ENCODE measurements around the gene USP34. TPM values are rescaled to one million over a fixed set of nuclear protein-coding genes. Genes with fewer than 3 reads are reported as not detected.

USP34 gene
- total and polyA plus RNA-seq, 9 of the 15 experiments (the other 6 are each of a cell fraction or from before 2014, with no cell fraction given) = 19.8 to 108 (median 67.8) TPM

DNA sequence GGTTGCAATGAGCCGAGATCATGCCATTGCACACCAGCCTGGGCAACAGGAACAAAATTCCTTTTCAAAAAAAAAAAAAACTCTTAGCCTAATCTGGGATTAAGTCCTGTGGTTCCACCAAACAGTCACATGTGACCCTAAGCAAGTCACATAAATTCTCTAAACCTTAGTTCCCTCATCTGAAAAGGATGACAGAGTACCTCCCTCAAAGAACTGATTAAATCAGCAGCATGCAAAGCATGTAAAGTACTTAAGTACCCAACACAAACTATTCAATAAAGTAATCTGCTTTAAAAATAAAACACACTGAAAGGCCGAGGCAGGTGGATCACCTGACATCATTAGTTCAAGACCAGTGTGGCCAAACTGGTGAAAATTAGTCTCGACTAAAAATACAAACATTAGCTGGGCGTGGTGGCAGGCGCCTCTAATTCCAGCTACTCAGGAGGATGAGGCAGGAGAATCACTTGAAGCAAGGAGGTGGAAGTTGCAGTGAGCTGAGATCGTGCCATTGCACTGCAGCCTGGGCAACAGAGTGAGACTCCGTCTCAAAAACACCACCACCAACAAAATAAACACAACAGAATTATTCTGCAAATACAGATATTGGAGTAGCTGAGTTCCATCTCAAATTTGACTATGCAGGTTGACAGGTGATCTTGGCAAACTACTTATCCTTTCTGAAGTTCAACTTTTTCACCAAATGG is 7.0 kb downstream of the USP34 start (continued):
- TF ChIP-seq SRSF1 (IDR thresholded peaks at IDR 0.05; ENCODE audit: low read depth, low read length) (no peak), SRSF9 (IDR thresholded peaks at IDR 0.05; ENCODE audit: borderline replicate concordance, low read depth, low read length) (no peak), KDM1A (IDR thresholded peaks at IDR 0.05) (no peak), CBFB (CRISPR knock-in tag; IDR thresholded peaks at IDR 0.05) (no peak), FOXK2 (conservative IDR thresholded peaks at IDR 0.05 in 1 of 2, IDR thresholded peaks at IDR 0.05 in 1 of 2; ENCODE audit: low read depth in 2 of 2) (no peak), FOXJ3 (CRISPR knock-in tag; IDR thresholded peaks at IDR 0.05) (no peak), CTBP1 (IDR thresholded peaks at IDR 0.05; ENCODE audit: borderline replicate concordance) (peak; percentile 53; the same call in 1 of the 2 replicates), FOXP1 (CRISPR knock-in tag; IDR thresholded peaks at IDR 0.05) (no peak), TEAD4 (IDR thresholded peaks at IDR 0.05; ENCODE audit: low read length) (peak; percentile 2; the same call in 1 of the 2 replicates), TEAD4 (CRISPR knock-in tag; IDR thresholded peaks at IDR 0.05; ENCODE audit: borderline replicate concordance) (no peak), CBX8 (IDR thresholded peaks at IDR 0.05; ENCODE audit: borderline replicate concordance, extremely low read depth, low read depth, low read length, poor library complexity, severe bottlenecking) (no peak), TBL1XR1 (IDR thresholded peaks at IDR 0.05; ENCODE audit: low read length in 2 of 2) (no peak), BACH1 (tag; IDR thresholded peaks at IDR 0.05) (no peak), BHLHE40 (IDR thresholded peaks at IDR 0.05; ENCODE audit: low read length) (peak; percentile 21; the same call in 1 of the 2 replicates), POU5F1 (IDR thresholded peaks at IDR 0.05; ENCODE audit: borderline replicate concordance, low read depth, low read length, partially characterized antibody) (no peak), CXXC5 (CRISPR knock-in tag; IDR thresholded peaks at IDR 0.05) (no peak), HDAC3 (IDR thresholded peaks at IDR 0.05; ENCODE audit: borderline replicate concordance, partially characterized antibody) (no peak)
- TF ChIP-seq, protein P1, sequence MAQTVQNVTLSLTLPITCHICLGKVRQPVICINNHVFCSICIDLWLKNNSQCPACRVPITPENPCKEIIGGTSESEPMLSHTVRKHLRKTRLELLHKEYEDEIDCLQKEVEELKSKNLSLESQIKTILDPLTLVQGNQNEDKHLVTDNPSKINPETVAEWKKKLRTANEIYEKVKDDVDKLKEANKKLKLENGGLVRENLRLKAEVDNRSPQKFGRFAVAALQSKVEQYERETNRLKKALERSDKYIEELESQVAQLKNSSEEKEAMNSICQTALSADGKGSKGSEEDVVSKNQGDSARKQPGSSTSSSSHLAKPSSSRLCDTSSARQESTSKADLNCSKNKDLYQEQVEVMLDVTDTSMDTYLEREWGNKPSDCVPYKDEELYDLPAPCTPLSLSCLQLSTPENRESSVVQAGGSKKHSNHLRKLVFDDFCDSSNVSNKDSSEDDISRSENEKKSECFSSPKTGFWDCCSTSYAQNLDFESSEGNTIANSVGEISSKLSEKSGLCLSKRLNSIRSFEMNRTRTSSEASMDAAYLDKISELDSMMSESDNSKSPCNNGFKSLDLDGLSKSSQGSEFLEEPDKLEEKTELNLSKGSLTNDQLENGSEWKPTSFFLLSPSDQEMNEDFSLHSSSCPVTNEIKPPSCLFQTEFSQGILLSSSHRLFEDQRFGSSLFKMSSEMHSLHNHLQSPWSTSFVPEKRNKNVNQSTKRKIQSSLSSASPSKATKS (CRISPR knock-in tag; IDR thresholded peaks at IDR 0.05) = no peak
- TF ChIP-seq, protein P2, sequence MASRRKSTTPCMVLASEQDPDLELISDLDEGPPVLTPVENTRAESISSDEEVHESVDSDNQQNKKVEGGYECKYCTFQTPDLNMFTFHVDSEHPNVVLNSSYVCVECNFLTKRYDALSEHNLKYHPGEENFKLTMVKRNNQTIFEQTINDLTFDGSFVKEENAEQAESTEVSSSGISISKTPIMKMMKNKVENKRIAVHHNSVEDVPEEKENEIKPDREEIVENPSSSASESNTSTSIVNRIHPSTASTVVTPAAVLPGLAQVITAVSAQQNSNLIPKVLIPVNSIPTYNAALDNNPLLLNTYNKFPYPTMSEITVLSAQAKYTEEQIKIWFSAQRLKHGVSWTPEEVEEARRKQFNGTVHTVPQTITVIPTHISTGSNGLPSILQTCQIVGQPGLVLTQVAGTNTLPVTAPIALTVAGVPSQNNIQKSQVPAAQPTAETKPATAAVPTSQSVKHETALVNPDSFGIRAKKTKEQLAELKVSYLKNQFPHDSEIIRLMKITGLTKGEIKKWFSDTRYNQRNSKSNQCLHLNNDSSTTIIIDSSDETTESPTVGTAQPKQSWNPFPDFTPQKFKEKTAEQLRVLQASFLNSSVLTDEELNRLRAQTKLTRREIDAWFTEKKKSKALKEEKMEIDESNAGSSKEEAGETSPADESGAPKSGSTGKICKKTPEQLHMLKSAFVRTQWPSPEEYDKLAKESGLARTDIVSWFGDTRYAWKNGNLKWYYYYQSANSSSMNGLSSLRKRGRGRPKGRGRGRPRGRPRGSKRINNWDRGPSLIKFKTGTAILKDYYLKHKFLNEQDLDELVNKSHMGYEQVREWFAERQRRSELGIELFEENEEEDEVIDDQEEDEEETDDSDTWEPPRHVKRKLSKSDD (conservative IDR thresholded peaks at IDR 0.05; ENCODE audit: low read length) = no peak
- TF ChIP-seq, protein P3, sequence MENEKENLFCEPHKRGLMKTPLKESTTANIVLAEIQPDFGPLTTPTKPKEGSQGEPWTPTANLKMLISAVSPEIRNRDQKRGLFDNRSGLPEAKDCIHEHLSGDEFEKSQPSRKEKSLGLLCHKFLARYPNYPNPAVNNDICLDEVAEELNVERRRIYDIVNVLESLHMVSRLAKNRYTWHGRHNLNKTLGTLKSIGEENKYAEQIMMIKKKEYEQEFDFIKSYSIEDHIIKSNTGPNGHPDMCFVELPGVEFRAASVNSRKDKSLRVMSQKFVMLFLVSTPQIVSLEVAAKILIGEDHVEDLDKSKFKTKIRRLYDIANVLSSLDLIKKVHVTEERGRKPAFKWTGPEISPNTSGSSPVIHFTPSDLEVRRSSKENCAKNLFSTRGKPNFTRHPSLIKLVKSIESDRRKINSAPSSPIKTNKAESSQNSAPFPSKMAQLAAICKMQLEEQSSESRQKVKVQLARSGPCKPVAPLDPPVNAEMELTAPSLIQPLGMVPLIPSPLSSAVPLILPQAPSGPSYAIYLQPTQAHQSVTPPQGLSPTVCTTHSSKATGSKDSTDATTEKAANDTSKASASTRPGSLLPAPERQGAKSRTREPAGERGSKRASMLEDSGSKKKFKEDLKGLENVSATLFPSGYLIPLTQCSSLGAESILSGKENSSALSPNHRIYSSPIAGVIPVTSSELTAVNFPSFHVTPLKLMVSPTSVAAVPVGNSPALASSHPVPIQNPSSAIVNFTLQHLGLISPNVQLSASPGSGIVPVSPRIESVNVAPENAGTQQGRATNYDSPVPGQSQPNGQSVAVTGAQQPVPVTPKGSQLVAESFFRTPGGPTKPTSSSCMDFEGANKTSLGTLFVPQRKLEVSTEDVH (IDR thresholded peaks at IDR 0.05; ENCODE audit: low read depth, partially characterized antibody) = no peak

Data from K562 (cell line).